B cell (primary cell): ENCODE measurements around the gene RPUSD3. TPM values are rescaled to one million over a fixed set of nuclear protein-coding genes. Genes with fewer than 3 reads are reported as not detected.

Experiments used
- ATAC-seq: fragments of 200-7000 bp; cut with Tn5 transposase; one replicate; pipeline ENCODE4 v1.10.0; 2021; ENCODE audit warnings: low read depth, mild to moderate bottlenecking, moderate number of reproducible peaks, moderate library complexity
- CTCF ChIA-PET: fragments of 350-600 bp; sonication (Branson Sonifier 250); formaldehyde crosslinking; loops from one replicate; lab custom pipeline; 2021; ENCODE audit warnings: antibody characterized with exemption, inconsistent platforms; lab: Charles Lee
- POLR2A ChIA-PET: fragments of 350-600 bp; sonication (Branson Sonifier 250); formaldehyde crosslinking; loops from one replicate; lab custom pipeline; 2021; ENCODE audit warnings: antibody characterized with exemption; lab: Charles Lee
- DNase-seq: peaks from one replicate; pipeline ENCODE4 v3.0.0; 2013
- H2AFZ ChIP-seq: 2 replicates; pipeline ENCODE4 v1.6.1; 2012; ENCODE audit warnings: mild to moderate bottlenecking, low read depth, low read length; ENCODE audit not compliant: insufficient read depth, poor library complexity, severe bottlenecking
- H3K27ac ChIP-seq, 2 donors: 1 replicate in 1 of 2; 2 replicates in 1 of 2; pipeline ENCODE4 v1.5.1; 2012 to 2013; ENCODE audit warnings: low read length in 2 of 2, mild to moderate bottlenecking in 2 of 2, moderate library complexity in 1 of 2
- H3K27me3 ChIP-seq, 4 experiments: fragments of 200-600 bp in 1 of 4; sonication (generic) in 1 of 4; replicated peaks in 1 of 4; 1 replicate in 2 of 4; 2 replicates in 2 of 4; pipeline versions ENCODE4 v1.6.1 to v1.7.0; 2013 to 2016; ENCODE audit warnings: low read length in 3 of 4, mild to moderate bottlenecking in 2 of 4, mixed read lengths in 1 of 4, moderate library complexity in 1 of 4; ENCODE audit not compliant: insufficient read depth in 4 of 4, control insufficient read depth in 3 of 4; ENCODE audit errors: control extremely low read depth in 1 of 4
- H3K36me3 ChIP-seq, 2 experiments: replicated peaks in 1 of 2; 1 replicate in 1 of 2; 2 replicates in 1 of 2; pipeline versions ENCODE4 v1.6.1 to v1.7.1; 2013; ENCODE audit warnings: low read length in 1 of 2; ENCODE audit not compliant: insufficient read depth in 2 of 2, control insufficient read depth in 1 of 2; ENCODE audit errors: control extremely low read depth in 1 of 2, extremely low read depth in 1 of 2
- H3K4me1 ChIP-seq, 2 donors: fragments of 200-600 bp in 1 of 2; sonication (generic) in 1 of 2; 1 replicate in 1 of 2; 2 replicates in 1 of 2; pipeline versions ENCODE4 v1.5.1 to v1.6.1; 2013 to 2017; ENCODE audit warnings: low read length in 2 of 2; ENCODE audit not compliant: control insufficient read depth in 2 of 2, insufficient read depth in 2 of 2
- H3K4me2 ChIP-seq: replicated peaks from 2 replicates; pipeline ENCODE3; 2012; ENCODE audit warnings: mild to moderate bottlenecking, low read depth, low read length; ENCODE audit not compliant: poor library complexity, severe bottlenecking
- H3K4me3 ChIP-seq, 5 experiments: fragments of 200-600 bp in 1 of 5; sonication (generic) in 1 of 5; 1 replicate in 3 of 5; 2 replicates in 2 of 5; pipeline versions ENCODE4 v1.5.1 to v1.7.0; 2011 to 2016; ENCODE audit warnings: low read length in 4 of 5, mild to moderate bottlenecking in 4 of 5, low read depth in 2 of 5, control low read depth in 1 of 5, moderate library complexity in 1 of 5; ENCODE audit not compliant: insufficient read depth in 1 of 5; ENCODE audit errors: control extremely low read depth in 1 of 5, extremely low read depth in 1 of 5
- H3K79me2 ChIP-seq: fragments of 200-600 bp; sonication (generic); one replicate; pipeline ENCODE4 v1.6.0; 2016; ENCODE audit warnings: low read length; ENCODE audit not compliant: control insufficient read depth, insufficient read depth
- H3K9ac ChIP-seq: fragments of 200-600 bp; sonication (generic); 2 replicates; pipeline ENCODE4 v1.6.1; 2017; ENCODE audit warnings: mild to moderate bottlenecking, low read length, moderate library complexity
- H3K9me3 ChIP-seq, 3 donors: one replicate each; pipeline versions ENCODE4 v1.6.1 to v1.7.1; 2013; ENCODE audit warnings: low read length in 2 of 3; ENCODE audit not compliant: control insufficient read depth in 2 of 3, insufficient read depth in 1 of 3; ENCODE audit errors: control extremely low read depth in 1 of 3
- H4K20me1 ChIP-seq: 2 replicates; pipeline ENCODE4 v1.6.0; 2012; ENCODE audit warnings: mild to moderate bottlenecking, low read length; ENCODE audit not compliant: insufficient read depth, control insufficient read depth, poor library complexity, severe bottlenecking
- H3K27ac Mint-ChIP-seq: one replicate; pipeline ENCODE4 v1.8.0; 2021; ENCODE audit warnings: mixed read lengths
- H3K27me3 Mint-ChIP-seq: one replicate; pipeline ENCODE4 v1.8.0; 2021; ENCODE audit warnings: mixed read lengths
- H3K4me1 Mint-ChIP-seq: one replicate; pipeline ENCODE4 v1.8.0; 2021; ENCODE audit warnings: mixed read lengths
- H3K4me3 Mint-ChIP-seq: one replicate; pipeline ENCODE4 v1.8.0; 2021; ENCODE audit warnings: mixed read lengths
- H3K9me3 Mint-ChIP-seq: one replicate; pipeline ENCODE4 v1.8.0; 2022; ENCODE audit warnings: mixed read lengths; ENCODE audit not compliant: insufficient read depth
- CTCF ChIP-seq: fragments of 200-600 bp; IDR thresholded peaks from one replicate; pipeline ENCODE4 v1.8.0; 2022; ENCODE audit warnings: antibody characterized with exemption, mild to moderate bottlenecking
- EZH2 ChIP-seq: IDR thresholded peaks from 2 replicates; pipeline ENCODE4 v1.6.1; 2012; ENCODE audit warnings: borderline replicate concordance, low read depth, mild to moderate bottlenecking, moderate library complexity, low read length; ENCODE audit not compliant: insufficient read depth, poor library complexity, severe bottlenecking
- WGBS: methylation state at CpG from one replicate; pipeline ENCODE4 v1.1.5; 2013; ENCODE audit warnings: missing lambda C conversion rate; ENCODE audit not compliant: insufficient coverage; 5-methylcytosine and 5-hydroxymethylcytosine counted together
- intact Hi-C: fragments of 100-400 bp; cut with micrococcal nuclease; formaldehyde crosslinking; loops from one replicate; pipeline ENCODE4 v1.10.0; 2022
- polyA plus RNA-seq: library from polyadenylated mRNA; depleted of rRNA; stranded (reverse); fragments of >200 nt; gene quantifications from 2 replicates; pipeline ENCODE4 v1.2.3, GENCODE V29; 2012
- total RNA-seq, 2 donors: library from RNA; stranded (reverse); fragments of 120-200 nt in 1 of 2; gene quantifications; 1 replicate in 1 of 2; 2 replicates in 1 of 2; pipeline versions ENCODE4 v1.2.3 to v1.2.4, GENCODE V29; 2013 to 2022

The RPUSD3 gene
- total and polyA plus RNA-seq, 2 donors (not counting 1 experiment from before 2014, with no cell fraction given) = 57.0 to 60.7 TPM

- Mint-ChIP-seq H3K4me3 (peak overlapping the region; percentile 18), H3K27me3 (no peaks in the 10 kb centered on the region), H3K9me3 (no peaks in the 10 kb centered on the region), H3K4me1 (peaks cover 42% of the 10 kb centered on the region), H3K27ac (peak overlapping the region; percentile 65)
- intact Hi-C loops = no loop called here
- Histone ChIP-seq H2AFZ (no peak overlapping the region), H3K4me2 (no peak overlapping the region), H3K27me3 (no peaks in the 10 kb centered on the region), H3K4me3 (no peak overlapping the region), H3K79me2 (peaks cover 87% of the 10 kb centered on the region), H3K9ac (no peak overlapping the region), H3K9me3 (no peaks in the 10 kb centered on the region), H3K4me1 (peaks cover 41 to 46% of the 10 kb centered on the region in 2 donors), H3K36me3 (peaks cover 17 to 56% of the 10 kb centered on the region in 2 experiments), H3K27ac (peak overlapping the region in 1 of 2 donors; percentile 99), H4K20me1 (peaks cover 77% of the 10 kb centered on the region)
- WGBS = 95% methylated on average over 2 of the region's 12 CpGs
- TF ChIP-seq CTCF (no peak), EZH2 (no peak)
- CTCF ChIA-PET = interaction anchor here (0.5 to 2.4 kb wide), 2 partner anchors 11 to 15 kb away, joined by 3 to 6 read pairs; no protein-coding TSS in a partner anchor
- ATAC-seq (no peak), DNase-seq (no peak)
- POLR2A ChIA-PET = interaction anchor here (0.7 kb wide), 1 partner anchor 8 kb away, joined by 5 read pairs; no protein-coding TSS in a partner anchor
Observed at GRCh38 chr3:9797196-9797945, 46.4 kb downstream of the RPUSD3 start.

- TF ChIP-seq CTCF (no peak), EZH2 (no peak)
- peaks cover 61% of the 10 kb centered on the region for H4K20me1 ChIP-seq
- H3K4me2 ChIP-seq = peak overlapping the region; percentile 98
- ATAC-seq = peak; percentile 29
- Mint-ChIP-seq H3K9me3 (no peaks in the 10 kb centered on the region), H3K4me1 (peaks cover 59% of the 10 kb centered on the region), H3K4me3 (peak overlapping the region; percentile 73), H3K27me3 (no peaks in the 10 kb centered on the region), H3K27ac (peak overlapping the region; percentile 84)
- WGBS = 20% methylated on average over 5 of the region's 5 CpGs
- peaks cover 88% of the 10 kb centered on the region for H3K79me2 ChIP-seq
- intact Hi-C loops = loop anchor here (1.0 kb wide), 2 partner anchors 14 to 191 kb away; partner anchors contain the start of gene EMC3
- CTCF ChIA-PET = interaction anchor here (0.6 to 2.0 kb wide), 8 partner anchors 10 to 315 kb away, joined by 3 to 5 read pairs (median 5); partner anchors contain the start of gene FANCD2
- no peaks in the 10 kb centered on the region for H3K9me3 ChIP-seq
- H3K36me3 ChIP-seq = peaks cover 17 to 44% of the 10 kb centered on the region in 2 experiments
- H3K27ac ChIP-seq = peak overlapping the region; percentile 93 to 99
- DNase-seq = peak; percentile 86
- peak overlapping the region; percentile 10 for H3K9ac ChIP-seq
- H3K27me3 ChIP-seq = no peaks in the 10 kb centered on the region
- POLR2A ChIA-PET = interaction anchor here (0.7 to 1.4 kb wide), 9 partner anchors 12 to 422 kb away, joined by 3 to 10 read pairs (median 4); partner anchors contain the start of genes BRPF1, MTMR14, OGG1 and RPUSD3
- H2AFZ ChIP-seq = no peak overlapping the region
- peaks cover 52 to 64% of the 10 kb centered on the region in 2 donors for H3K4me1 ChIP-seq
- H3K4me3 ChIP-seq = peak overlapping the region in 1 of 5 experiments; percentile 27
Observed at GRCh38 chr3:9795207-9795606, 48.6 kb downstream of the RPUSD3 start.
